SK-N-MC (cell line): ENCODE data around the gene LCN1.

ENCODE experiments used
- DNase-seq: peaks from one replicate; pipeline ENCODE4 v3.0.0-alpha.2; 2011; ENCODE audit warnings: low read depth, low spot score
- H3K27ac ChIP-seq: fragments of 200-600 bp; sonication (generic); 2 replicates; pipeline ENCODE4 v1.5.1; 2016; ENCODE audit warnings: mixed run types
- H3K36me3 ChIP-seq: fragments of 200-600 bp; sonication (generic); 2 replicates; pipeline ENCODE4 v1.6.1; 2017; ENCODE audit warnings: antibody characterized with exemption, low read length, mixed read lengths; ENCODE audit not compliant: insufficient read depth
- H3K4me3 ChIP-seq: fragments of 200-600 bp; sonication (generic); 2 replicates; pipeline ENCODE4 v1.5.1; 2016
- H3K9ac ChIP-seq: fragments of 200-600 bp; sonication (generic); 2 replicates; pipeline ENCODE4 v1.8.0; 2017; ENCODE audit warnings: mixed run types, mixed read lengths; ENCODE audit not compliant: insufficient read length
- H3K9me3 ChIP-seq: fragments of 200-600 bp; sonication (generic); 2 replicates; pipeline ENCODE4 v1.6.1; 2017; ENCODE audit warnings: low read depth, mild to moderate bottlenecking, antibody characterized with exemption, low read length, moderate library complexity, mixed read lengths
- EZH2 ChIP-seq: fragments of 200-600 bp; sonication (generic); IDR thresholded peaks from one replicate; pipeline ENCODE4 v1.6.1; 2017; ENCODE audit warnings: antibody characterized with exemption
- FOXP2 ChIP-seq: optimal IDR thresholded peaks from 2 replicates; pipeline ENCODE3; 2011; ENCODE audit warnings: mild to moderate bottlenecking, moderate library complexity; ENCODE audit not compliant: insufficient read depth; ENCODE audit errors: extremely low read length, control extremely low read depth
- POLR2AphosphoS5 ChIP-seq: IDR thresholded peaks from 2 replicates; pipeline ENCODE4 v1.6.1; 2012; ENCODE audit warnings: mild to moderate bottlenecking, low read depth, low read length, borderline replicate concordance

Gene LCN1

DNA sequence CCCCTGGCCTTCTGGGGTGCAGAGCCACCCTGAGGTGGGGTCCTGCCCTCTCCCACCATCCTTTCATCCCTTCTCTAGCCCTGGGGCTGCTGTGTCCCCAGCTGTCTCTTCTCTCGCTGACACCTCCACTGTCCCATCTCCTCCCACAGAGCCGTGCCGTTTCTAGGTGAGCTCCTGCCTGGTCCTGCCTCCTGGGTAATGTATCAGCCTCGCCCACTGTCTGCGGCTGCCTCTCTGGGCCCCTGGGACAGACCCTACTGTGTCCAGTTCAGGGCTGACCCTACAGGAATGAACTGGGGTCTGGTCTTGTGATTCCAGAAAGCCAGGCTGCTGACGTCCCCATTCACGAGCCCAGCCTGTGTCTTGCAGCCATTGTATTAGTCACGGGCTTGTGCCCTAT lies 44.4 kb downstream of the LCN1 start:
- no peak for DNase-seq

DNA sequence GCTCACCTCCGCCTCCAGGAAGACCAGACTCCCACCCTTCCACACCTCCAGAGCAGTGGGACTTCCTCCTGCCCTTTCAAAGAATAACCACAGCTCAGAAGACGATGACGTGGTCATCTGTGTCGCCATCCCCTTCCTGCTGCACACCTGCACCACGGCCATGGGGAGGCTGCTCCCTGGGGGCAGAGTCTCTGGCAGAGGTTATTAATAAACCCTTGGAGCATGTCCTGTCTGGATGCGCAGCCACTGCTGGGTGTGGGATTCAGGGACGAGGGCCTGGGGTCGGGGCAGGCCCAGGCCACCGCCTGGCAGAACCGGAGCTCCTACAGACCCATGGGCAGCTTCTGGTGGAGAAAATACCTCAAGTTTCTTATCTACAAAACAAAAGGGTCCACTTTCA lies 45.3 kb downstream of the LCN1 start:
- H3K4me3 ChIP-seq, result no peak overlapping the region
- TF ChIP-seq POLR2AphosphoS5 (no peak), EZH2 (no peak), FOXP2 (no peak)
- H3K36me3 ChIP-seq, result no peaks in the 10 kb centered on the region
- H3K27ac ChIP-seq, result no peak overlapping the region
- H3K9ac ChIP-seq, result no peak overlapping the region
- no peak for DNase-seq
- no peaks in the 10 kb centered on the region for H3K9me3 ChIP-seq

More for the DNA sequence above, 44.4 kb downstream of the LCN1 start:
- Histone ChIP-seq H3K9ac (no peak overlapping the region), H3K9me3 (no peaks in the 10 kb centered on the region), H3K27ac (no peak overlapping the region), H3K4me3 (no peak overlapping the region), H3K36me3 (no peaks in the 10 kb centered on the region)
- TF ChIP-seq POLR2AphosphoS5 (no peak), FOXP2 (no peak), EZH2 (no peak)

DNA sequence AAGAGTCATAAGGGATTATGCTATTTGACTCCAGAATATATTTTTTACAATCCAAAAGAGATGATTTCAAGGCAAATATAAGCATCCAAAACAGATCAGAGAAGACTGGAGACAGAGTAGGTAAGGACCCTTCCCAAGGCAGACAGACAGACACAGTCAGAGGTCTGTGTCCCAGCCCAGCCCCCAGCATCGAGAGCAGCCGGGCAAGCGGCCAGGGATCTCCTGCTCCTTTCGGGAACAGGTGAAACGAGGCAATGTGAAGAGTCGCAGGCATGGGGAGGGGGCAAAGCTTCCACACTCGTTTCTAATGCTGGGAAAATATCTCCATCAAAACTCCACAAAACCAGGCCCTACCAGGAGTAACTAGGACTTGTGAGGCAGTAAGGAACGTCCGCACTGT lies 46.1 kb downstream of the LCN1 start:
- Histone ChIP-seq H3K9ac (no peak overlapping the region), H3K27ac (no peak overlapping the region), H3K36me3 (no peaks in the 10 kb centered on the region), H3K4me3 (no peak overlapping the region), H3K9me3 (no peaks in the 10 kb centered on the region)
- DNase-seq, result no peak
- no peak for TF ChIP-seq POLR2AphosphoS5
- TF ChIP-seq FOXP2, result no peak
- no peak for TF ChIP-seq EZH2

DNA sequence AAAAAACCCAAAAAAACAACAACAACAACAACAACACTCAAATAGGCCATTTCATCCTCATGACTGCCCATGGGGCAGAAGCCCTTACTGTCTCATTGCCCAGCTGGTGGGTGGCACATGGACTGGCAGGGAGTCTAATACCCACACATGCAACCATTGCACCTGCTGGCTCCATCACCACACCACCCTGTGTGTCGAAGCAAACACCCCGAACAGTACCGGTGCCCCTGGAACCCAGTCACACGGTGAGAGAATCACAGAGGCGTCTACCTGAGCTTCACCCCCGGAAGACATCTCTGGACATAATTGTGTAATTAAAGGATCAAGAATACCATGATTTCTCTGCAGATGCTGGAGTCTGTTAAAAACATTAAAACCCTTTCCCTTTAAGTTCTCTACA lies 46.8 kb downstream of the LCN1 start:
- no peak for TF ChIP-seq EZH2
- no peak for TF ChIP-seq POLR2AphosphoS5
- H3K9me3 ChIP-seq, result no peaks in the 10 kb centered on the region
- H3K36me3 ChIP-seq, result no peaks in the 10 kb centered on the region
- H3K9ac ChIP-seq, result no peak overlapping the region
- H3K4me3 ChIP-seq, result no peak overlapping the region
- H3K27ac ChIP-seq, result no peak overlapping the region
- no peak for DNase-seq

DNA sequence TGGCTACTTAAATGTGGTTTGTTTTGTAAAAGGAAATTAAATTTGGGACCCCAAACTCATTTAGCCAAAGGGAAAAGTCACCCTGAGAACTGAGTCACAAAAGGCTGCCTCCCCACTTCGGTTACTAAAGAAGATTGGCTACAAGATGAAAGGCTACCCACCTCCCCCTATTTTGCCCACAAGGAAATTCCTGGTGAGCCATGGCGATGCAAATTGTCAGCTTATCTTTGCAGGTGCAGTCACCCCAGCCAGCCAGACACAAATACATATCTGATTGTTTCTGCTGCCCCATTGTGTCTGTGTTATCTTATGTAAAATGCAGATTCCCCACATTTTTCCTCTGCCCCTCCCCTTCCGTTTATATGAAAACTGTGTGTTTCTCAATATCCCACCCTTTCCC lies 49.2 kb downstream of the LCN1 start:
- no peak overlapping the region for H3K9ac ChIP-seq
- TF ChIP-seq FOXP2 (no peak), POLR2AphosphoS5 (no peak), EZH2 (no peak)
- no peak for DNase-seq

DNA sequence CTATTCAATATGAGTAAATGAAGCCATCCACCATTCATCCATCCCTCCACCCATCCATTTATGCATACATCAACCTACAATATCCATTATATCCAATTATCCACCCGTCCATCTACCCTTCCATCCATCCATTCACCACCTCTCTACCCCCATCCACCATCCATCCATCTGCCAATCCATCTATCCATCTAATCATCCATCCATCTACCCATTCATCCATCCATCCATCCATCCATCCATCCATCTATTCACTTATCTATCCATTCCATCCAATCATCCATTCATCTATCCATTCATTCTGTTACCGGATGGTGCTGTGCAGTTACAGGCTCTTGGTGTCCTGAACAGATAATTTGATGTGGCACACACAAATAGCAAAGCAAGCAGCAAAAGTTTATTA lies 51.0 kb downstream of the LCN1 start:
- no peak for DNase-seq

More for the DNA sequence above, 49.2 kb downstream of the LCN1 start:
- Histone ChIP-seq H3K36me3 (no peaks in the 10 kb centered on the region), H3K4me3 (no peak overlapping the region), H3K27ac (no peak overlapping the region), H3K9me3 (no peaks in the 10 kb centered on the region)

DNA sequence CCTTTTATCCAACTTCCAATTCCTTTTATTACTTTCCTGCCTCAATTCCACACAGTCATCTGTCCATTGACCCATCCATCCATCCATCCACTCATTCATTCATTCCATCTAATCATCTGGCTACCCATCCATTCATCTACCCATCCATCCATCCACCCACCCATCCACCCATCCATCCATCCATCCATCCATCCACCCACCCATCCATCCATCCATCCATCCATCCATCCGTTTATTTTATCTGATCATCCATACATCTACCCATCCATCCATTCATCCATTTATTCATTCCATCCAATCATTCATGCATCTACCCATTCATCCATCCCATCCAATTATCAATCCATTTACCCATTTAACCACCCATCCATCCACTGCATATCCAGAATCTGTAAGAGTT lies 51.9 kb downstream of the LCN1 start:
- no peak for TF ChIP-seq POLR2AphosphoS5
- no peak overlapping the region for H3K9ac ChIP-seq
- DNase-seq, result no peak
- H3K4me3 ChIP-seq, result no peak overlapping the region
- no peaks in the 10 kb centered on the region for H3K9me3 ChIP-seq
- H3K27ac ChIP-seq, result no peak overlapping the region
- H3K36me3 ChIP-seq, result no peaks in the 10 kb centered on the region

More for the DNA sequence above, 51.0 kb downstream of the LCN1 start:
- Histone ChIP-seq H3K4me3 (no peak overlapping the region), H3K36me3 (no peaks in the 10 kb centered on the region), H3K27ac (no peak overlapping the region), H3K9ac (no peak overlapping the region), H3K9me3 (no peaks in the 10 kb centered on the region)
- TF ChIP-seq POLR2AphosphoS5, result no peak
- TF ChIP-seq FOXP2, result no peak
- TF ChIP-seq EZH2, result no peak

DNA sequence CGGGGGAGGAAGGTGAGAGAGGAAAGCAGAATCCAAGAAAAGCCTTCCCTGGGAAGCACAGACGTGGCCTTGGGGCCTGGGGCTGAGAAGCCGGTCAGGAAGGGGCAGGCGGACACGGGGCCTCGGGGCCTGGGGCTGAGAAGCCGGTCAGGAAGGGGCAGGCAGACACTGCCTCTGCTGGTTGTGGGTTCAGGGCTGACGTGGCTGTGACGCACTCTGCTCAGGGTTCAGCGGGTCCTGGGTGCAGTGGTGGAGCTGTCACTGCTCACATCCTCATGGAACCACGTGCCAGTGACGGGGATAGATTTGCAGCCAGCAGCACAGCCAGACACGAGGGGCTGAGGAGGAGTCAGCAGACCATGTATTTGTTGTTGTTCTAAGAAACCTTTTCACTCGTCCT lies 53.1 kb downstream of the LCN1 start:
- Histone ChIP-seq H3K4me3 (no peak overlapping the region), H3K27ac (no peak overlapping the region), H3K9me3 (no peaks in the 10 kb centered on the region), H3K9ac (no peak overlapping the region), H3K36me3 (no peaks in the 10 kb centered on the region)
- DNase-seq, result no peak
- no peak for TF ChIP-seq POLR2AphosphoS5
- no peak for TF ChIP-seq FOXP2
- TF ChIP-seq EZH2, result no peak

DNA sequence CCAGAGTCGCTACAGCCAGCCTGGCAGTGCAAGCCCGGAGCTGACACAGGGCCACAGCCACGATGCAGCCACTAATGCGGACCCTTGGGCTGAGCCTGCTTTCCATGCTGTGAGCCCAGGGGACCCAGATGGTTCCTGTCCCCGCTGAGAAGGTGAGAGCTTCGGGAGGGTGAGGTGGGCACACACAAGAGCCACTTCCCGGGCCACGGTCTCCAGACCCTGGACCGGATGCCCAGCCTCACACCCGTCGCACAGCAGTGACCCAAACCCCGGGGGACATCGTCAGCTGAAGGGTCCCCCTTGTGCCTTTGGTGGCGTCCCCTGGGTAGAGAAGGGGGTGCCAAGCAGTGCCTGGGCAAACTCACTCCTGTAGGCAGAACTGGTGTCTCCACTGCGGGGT lies 53.7 kb downstream of the LCN1 start:
- TF ChIP-seq POLR2AphosphoS5, result no peak
- TF ChIP-seq EZH2, result no peak
- TF ChIP-seq FOXP2, result no peak
- Histone ChIP-seq H3K9ac (no peak overlapping the region), H3K4me3 (no peak overlapping the region), H3K9me3 (no peaks in the 10 kb centered on the region), H3K36me3 (no peaks in the 10 kb centered on the region), H3K27ac (no peak overlapping the region)
- DNase-seq, result no peak
